Right ventricle myocardium superior (tissue), 1 donor: Measurements from ENCODE around the gene AIF1. TPM values are rescaled to one million over a fixed set of nuclear protein-coding genes. Genes with fewer than 3 reads are reported as not detected.

ENCODE experiments used
- microRNA-seq: library from miRNA; unstranded; fragments of <30 nt; microRNA quantifications from one replicate; pipeline ENCODE4 v1.2.0, GENCODE V29; 2020
- total RNA-seq: library from RNA; stranded (reverse); fragmentation: NEBNext Ultra II Directional; extraction: Animal tissue kit (Norgen Biotek cat#: 25700); gene quantifications from one replicate; pipeline ENCODE4 v1.2.1, GENCODE V29; 2021
- donor health status: DM: no; HTN: yes; CAD: no; lungs with severe emphysema.

Gene AIF1
- total RNA-seq, 1 donor from 2014 or later: 17.7 TPM

Small RNA genes within 50 kb of the gene (microRNA-seq; reads per million reads assigned to microRNA genes)
- not detected for gene MIR6832

Other genes with a start within 250 kb of the AIF1 start
- gene MICA, start 211.6 kb upstream of the AIF1 start, total RNA-seq: 9.2 TPM
- 1.3 TPM for gene MICB, start 117.1 kb upstream of the AIF1 start, total RNA-seq
- not detected for gene MCCD1, start 86.3 kb upstream of the AIF1 start, total RNA-seq
- gene DDX39B, start 73.2 kb upstream of the AIF1 start, total RNA-seq: 145 TPM
- 2.3 TPM for gene ATP6V1G2, start 68.6 kb upstream of the AIF1 start, total RNA-seq
- 9.2 TPM for gene NFKBIL1, start 67.6 kb upstream of the AIF1 start, total RNA-seq
- gene LTA, start 42.9 kb upstream of the AIF1 start, total RNA-seq: not detected
- 0.59 TPM for gene TNF, start 39.7 kb upstream of the AIF1 start, total RNA-seq
- not detected for gene LTB, start 32.8 kb upstream of the AIF1 start, total RNA-seq
- gene LST1, start 29.0 kb upstream of the AIF1 start, total RNA-seq: 5.5 TPM
- not detected for gene NCR3, start 22.2 kb upstream of the AIF1 start, total RNA-seq
- gene PRRC2A, start 5.5 kb downstream of the AIF1 start, total RNA-seq: 69.1 TPM
- gene BAG6, start 37.4 kb downstream of the AIF1 start, total RNA-seq: 253 TPM
- 1.9 TPM for gene APOM, start 40.7 kb downstream of the AIF1 start, total RNA-seq
- 16.5 TPM for gene C6orf47, start 45.5 kb downstream of the AIF1 start, total RNA-seq
- gene GPANK1, start 49.8 kb downstream of the AIF1 start, total RNA-seq: 19.2 TPM
- gene CSNK2B, start 50.8 kb downstream of the AIF1 start, total RNA-seq: 95.1 TPM
- 2.8 TPM for gene LY6G5B, start 54.7 kb downstream of the AIF1 start, total RNA-seq
- 1.3 TPM for gene LY6G5C, start 65.8 kb downstream of the AIF1 start, total RNA-seq
- gene ABHD16A, start 88.1 kb downstream of the AIF1 start, total RNA-seq: 27.9 TPM
- gene LY6G6F, start 91.6 kb downstream of the AIF1 start, total RNA-seq: not detected
- gene LY6G6D, start 100.1 kb downstream of the AIF1 start, total RNA-seq: not detected
- not detected for gene LY6G6C, start 106.5 kb downstream of the AIF1 start, total RNA-seq
- 0.13 TPM for gene MPIG6B, start 108.1 kb downstream of the AIF1 start, total RNA-seq
- gene DDAH2, start 114.1 kb downstream of the AIF1 start, total RNA-seq: 32.9 TPM
- 86.8 TPM for gene CLIC1, start 121.3 kb downstream of the AIF1 start, total RNA-seq
- 1.8 TPM for gene MSH5, start 124.8 kb downstream of the AIF1 start, total RNA-seq
- 0.86 TPM for gene SAPCD1, start 147.4 kb downstream of the AIF1 start, total RNA-seq
- gene VWA7, start 162.1 kb downstream of the AIF1 start, total RNA-seq: 9.5 TPM
- 22.1 TPM for gene VARS1, start 180.5 kb downstream of the AIF1 start, total RNA-seq
- 23.0 TPM for gene LSM2, start 191.7 kb downstream of the AIF1 start, total RNA-seq
- gene HSPA1L, start 200.0 kb downstream of the AIF1 start, total RNA-seq: 2.0 TPM
- gene HSPA1A, start 200.3 kb downstream of the AIF1 start, total RNA-seq: 324 TPM
- 236 TPM for gene HSPA1B, start 212.5 kb downstream of the AIF1 start, total RNA-seq
- gene NEU1, start 247.6 kb downstream of the AIF1 start, total RNA-seq: 24.1 TPM